Superior temporal gyrus (tissue), 1 donor: ENCODE measurements around the gene PLA1A.
"Not testable (repeated sequence)": the region's sequence is repeated elsewhere in the genome, so short reads cannot be mapped to it uniquely, and the experiment has no call there.

ENCODE experiments used
- DNase-seq: peaks from one replicate; pipeline ENCODE4 v3.0.0-alpha.2; 2016; ENCODE audit errors: extremely low spot score

Gene PLA1A

GRCh38 chr3:119597548-119598288, at the start of gene PLA1A:
PLA1A (plus strand) TSS chr3:119597885; CDS start chr3:119597914, 29 bp downstream.
- no peak for DNase-seq

- no peak for DNase-seq
Measured at GRCh38 chr3:119548341-119548740, 49.3 kb upstream of the PLA1A start.

- DNase-seq = no peak
Measured at GRCh38 chr3:119550192-119550910, 47.3 kb upstream of the PLA1A start.

- no peak for DNase-seq
Measured at GRCh38 chr3:119551598-119551997, 46.1 kb upstream of the PLA1A start.

- not testable (repeated sequence) for DNase-seq
Measured at GRCh38 chr3:119552928-119553327, 44.8 kb upstream of the PLA1A start.

GRCh38 chr3:119553823-119554415, 43.8 kb upstream of the PLA1A start:
- no peak for DNase-seq

- no peak for DNase-seq
Measured at GRCh38 chr3:119555309-119555735, 42.4 kb upstream of the PLA1A start.

- no peak for DNase-seq
Measured at GRCh38 chr3:119555929-119556328, 41.8 kb upstream of the PLA1A start.

- DNase-seq = no peak
Measured at GRCh38 chr3:119557192-119557876, 40.4 kb upstream of the PLA1A start.

GRCh38 chr3:119557877-119558269, 39.8 kb upstream of the PLA1A start:
- no peak for DNase-seq

- no peak for DNase-seq
Measured at GRCh38 chr3:119558626-119559317, 38.9 kb upstream of the PLA1A start.

- DNase-seq = no peak
Measured at GRCh38 chr3:119559441-119559963, 38.2 kb upstream of the PLA1A start, which contains the start of gene CD80. CD80 (minus strand) TSS chr3:119559614; CDS start chr3:119557728, 1,886 bp downstream.

- no peak for DNase-seq
Measured at GRCh38 chr3:119560160-119560559, 37.5 kb upstream of the PLA1A start.

- DNase-seq = no peak
Measured at GRCh38 chr3:119562307-119562961, 35.3 kb upstream of the PLA1A start.

GRCh38 chr3:119563334-119563733, 34.4 kb upstream of the PLA1A start:
- not testable (repeated sequence) for DNase-seq

- no peak for DNase-seq
Measured at GRCh38 chr3:119569156-119569555, 28.5 kb upstream of the PLA1A start.

GRCh38 chr3:119570229-119570628, 27.5 kb upstream of the PLA1A start:
- DNase-seq = no peak

- no peak for DNase-seq
Measured at GRCh38 chr3:119571230-119571629, 26.5 kb upstream of the PLA1A start.

- DNase-seq = no peak
Measured at GRCh38 chr3:119571688-119572087, 26.0 kb upstream of the PLA1A start.

GRCh38 chr3:119575507-119575906, 22.2 kb upstream of the PLA1A start:
- no peak for DNase-seq
